Measurements from ENCODE around the gene CRIM1. TPM values are rescaled to one million over a fixed set of nuclear protein-coding genes. Genes with fewer than 3 reads are reported as not detected.
A peak's percentile ranks its signal among the peaks of the same experiment; 100 is the strongest.

Gene CRIM1
- total RNA-seq, 1 experiment from 2014 or later, result 24.1 TPM

DNA sequence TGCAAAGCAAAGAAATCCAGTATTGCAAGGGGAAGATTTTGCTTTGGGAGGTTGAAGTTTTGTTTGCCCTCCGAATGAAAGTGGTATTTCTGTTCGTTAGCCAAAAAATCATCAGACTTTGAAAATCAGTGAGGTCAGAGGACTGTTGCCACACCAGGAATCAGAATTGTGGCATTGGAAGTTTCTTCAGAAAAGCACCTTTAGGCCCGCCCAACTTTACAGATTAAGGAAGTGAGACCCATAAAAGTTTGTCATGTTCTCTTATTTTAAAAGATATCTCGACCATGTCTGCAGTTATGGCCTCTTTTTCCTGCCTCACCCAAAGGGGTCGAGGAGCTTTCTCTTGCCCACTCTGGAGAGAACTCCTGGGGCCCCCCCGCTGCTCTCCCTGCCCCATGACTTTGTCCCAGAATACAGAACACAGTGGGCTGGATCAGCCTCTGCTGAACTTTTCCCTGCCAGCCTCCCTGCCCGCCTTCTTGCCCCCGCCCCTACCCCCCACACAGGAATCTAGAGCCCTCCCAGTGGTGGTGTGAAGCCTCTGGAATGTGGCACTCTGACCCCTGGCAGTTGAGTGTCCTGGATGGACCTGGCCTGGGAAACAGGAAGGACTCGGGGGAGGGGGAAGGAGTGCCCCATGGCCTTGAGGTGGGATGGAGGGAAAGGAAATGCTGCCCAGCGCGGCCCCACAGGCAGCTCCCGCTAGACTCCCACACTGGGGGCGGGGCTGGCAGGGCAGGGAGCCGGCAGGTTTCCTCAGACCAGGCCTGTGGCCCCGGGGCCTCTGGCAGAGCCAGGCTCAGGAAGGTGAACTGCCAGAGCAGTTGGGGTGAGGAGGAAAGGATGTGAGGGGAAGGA lies 25.3 kb downstream of the CRIM1 start (continued):
- TF ChIP-seq ZSCAN18 (CRISPR knock-in tag; IDR thresholded peaks at IDR 0.05) (no peak), ZNF281 (CRISPR knock-in tag; IDR thresholded peaks at IDR 0.05) (no peak), TCF7 (CRISPR knock-in tag; IDR thresholded peaks at IDR 0.05; ENCODE audit: low read depth) (no peak), ELF4 (CRISPR knock-in tag; IDR thresholded peaks at IDR 0.05; ENCODE audit: low read depth) (no peak), ZNF232 (CRISPR knock-in tag; IDR thresholded peaks at IDR 0.05) (no peak), RELA (CRISPR knock-in tag; IDR thresholded peaks at IDR 0.05; ENCODE audit: borderline replicate concordance) (no peak), NR1H2 (CRISPR knock-in tag; IDR thresholded peaks at IDR 0.05) (no peak), KAT7 (CRISPR knock-in tag; IDR thresholded peaks at IDR 0.05; ENCODE audit: borderline replicate concordance) (no peak), TEAD1 (CRISPR knock-in tag; IDR thresholded peaks at IDR 0.05) (peak; percentile 70; the same call in 1 of the 2 replicates), FOXK1 (CRISPR knock-in tag; IDR thresholded peaks at IDR 0.05) (no peak), E2F1 (CRISPR knock-in tag; IDR thresholded peaks at IDR 0.05) (no peak), SMAD4 (CRISPR knock-in tag; IDR thresholded peaks at IDR 0.05) (no peak), ZNF219 (CRISPR knock-in tag; IDR thresholded peaks at IDR 0.05; ENCODE audit: borderline replicate concordance) (no peak), SOX15 (CRISPR knock-in tag; IDR thresholded peaks at IDR 0.05) (no peak), ZNF532 (CRISPR knock-in tag; IDR thresholded peaks at IDR 0.05; ENCODE audit: borderline replicate concordance) (no peak), GABPB1 (CRISPR knock-in tag; IDR thresholded peaks at IDR 0.05) (peak; percentile 58), FOXP1 (CRISPR knock-in tag; IDR thresholded peaks at IDR 0.05; ENCODE audit: borderline replicate concordance) (peak; percentile 55; the same call in 1 of the 2 replicates)
- TF ChIP-seq, protein P1, sequence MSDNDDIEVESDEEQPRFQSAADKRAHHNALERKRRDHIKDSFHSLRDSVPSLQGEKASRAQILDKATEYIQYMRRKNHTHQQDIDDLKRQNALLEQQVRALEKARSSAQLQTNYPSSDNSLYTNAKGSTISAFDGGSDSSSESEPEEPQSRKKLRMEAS (CRISPR knock-in tag; IDR thresholded peaks at IDR 0.05), result no peak
- TF ChIP-seq, protein P2, sequence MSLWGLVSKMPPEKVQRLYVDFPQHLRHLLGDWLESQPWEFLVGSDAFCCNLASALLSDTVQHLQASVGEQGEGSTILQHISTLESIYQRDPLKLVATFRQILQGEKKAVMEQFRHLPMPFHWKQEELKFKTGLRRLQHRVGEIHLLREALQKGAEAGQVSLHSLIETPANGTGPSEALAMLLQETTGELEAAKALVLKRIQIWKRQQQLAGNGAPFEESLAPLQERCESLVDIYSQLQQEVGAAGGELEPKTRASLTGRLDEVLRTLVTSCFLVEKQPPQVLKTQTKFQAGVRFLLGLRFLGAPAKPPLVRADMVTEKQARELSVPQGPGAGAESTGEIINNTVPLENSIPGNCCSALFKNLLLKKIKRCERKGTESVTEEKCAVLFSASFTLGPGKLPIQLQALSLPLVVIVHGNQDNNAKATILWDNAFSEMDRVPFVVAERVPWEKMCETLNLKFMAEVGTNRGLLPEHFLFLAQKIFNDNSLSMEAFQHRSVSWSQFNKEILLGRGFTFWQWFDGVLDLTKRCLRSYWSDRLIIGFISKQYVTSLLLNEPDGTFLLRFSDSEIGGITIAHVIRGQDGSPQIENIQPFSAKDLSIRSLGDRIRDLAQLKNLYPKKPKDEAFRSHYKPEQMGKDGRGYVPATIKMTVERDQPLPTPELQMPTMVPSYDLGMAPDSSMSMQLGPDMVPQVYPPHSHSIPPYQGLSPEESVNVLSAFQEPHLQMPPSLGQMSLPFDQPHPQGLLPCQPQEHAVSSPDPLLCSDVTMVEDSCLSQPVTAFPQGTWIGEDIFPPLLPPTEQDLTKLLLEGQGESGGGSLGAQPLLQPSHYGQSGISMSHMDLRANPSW (CRISPR knock-in tag; conservative IDR thresholded peaks at IDR 0.05; ENCODE audit: low read depth), result no peak
